Right ventricle myocardium inferior (tissue), 1 donor: ENCODE results near the gene LEMD1. TPM values are rescaled to one million over a fixed set of nuclear protein-coding genes. Genes with fewer than 3 reads are reported as not detected.
"Not testable (repeated sequence)": the region's sequence is repeated elsewhere in the genome, so short reads cannot be mapped to it uniquely, and the experiment has no call there.

Source experiments
- ATAC-seq: fragments of 200-7000 bp; cut with Tn5 transposase; one replicate; pipeline ENCODE4 v1.9.1; 2020; ENCODE audit warnings: mild to moderate bottlenecking, moderate library complexity
- DNase-seq: peaks from one replicate; pipeline ENCODE4 v3.0.0; 2021; ENCODE audit errors: missing footprints
- intact Hi-C: fragments of 100-400 bp; cut with DNase I; formaldehyde crosslinking; loops from one replicate; pipeline ENCODE4 v1.11.0; 2022
- total RNA-seq: library from RNA; stranded (reverse); fragmentation: NEBNext Ultra II Directional; extraction: Animal tissue kit (Norgen Biotek cat#: 25700); gene quantifications from one replicate; pipeline ENCODE4 v1.2.1, GENCODE V29; 2021
- donor health status: DM: no; HTN: yes; CAD: no; lungs with severe emphysema.

The LEMD1 gene
- total RNA-seq, 1 donor from 2014 or later, result not detected

- DNase-seq (no peak), ATAC-seq (no peak)
- intact Hi-C loops, result no loop called here
Measured at GRCh38 chr1:205370780-205371179, 51.1 kb downstream of the LEMD1 start.

GRCh38 chr1:205369701-205370123, 52.1 kb downstream of the LEMD1 start:
- intact Hi-C loops, result no loop called here
- ATAC-seq (no peak), DNase-seq (no peak)

- intact Hi-C loops, result no loop called here
- ATAC-seq (no peak), DNase-seq (no peak)
Measured at GRCh38 chr1:205368478-205368877, 53.4 kb downstream of the LEMD1 start.

GRCh38 chr1:205365945-205366463, 55.9 kb downstream of the LEMD1 start:
- intact Hi-C loops, result no loop called here
- ATAC-seq, result no peak
- DNase-seq, result no peak

- ATAC-seq, DNase-seq, intact Hi-C loops: not testable (repeated sequence)
Measured at GRCh38 chr1:205365086-205365485, 56.8 kb downstream of the LEMD1 start.

GRCh38 chr1:205360891-205361290, 61.0 kb downstream of the LEMD1 start:
- intact Hi-C loops, result no loop called here
- DNase-seq (no peak), ATAC-seq (no peak)

GRCh38 chr1:205359771-205360565, 61.9 kb downstream of the LEMD1 start:
- intact Hi-C loops, result no loop called here
- DNase-seq (no peak), ATAC-seq (no peak)

GRCh38 chr1:205358579-205358978, 63.3 kb downstream of the LEMD1 start:
- no peak for DNase-seq
- no peak for ATAC-seq
- intact Hi-C loops, result no loop called here

- DNase-seq (no peak), ATAC-seq (no peak)
- intact Hi-C loops, result no loop called here
Measured at GRCh38 chr1:205357567-205357966, 64.3 kb downstream of the LEMD1 start.

- intact Hi-C loops, result no loop called here
- no peak for DNase-seq
- peak; percentile 29 for ATAC-seq
Measured at GRCh38 chr1:205356440-205357139, 65.3 kb downstream of the LEMD1 start, which contains the start of gene KLHDC8A. Gene KLHDC8A (minus strand): TSS chr1:205356922. CDS start chr1:205343604, 13,318 bp downstream.

- intact Hi-C loops, result no loop called here
- ATAC-seq (no peak), DNase-seq (no peak)
Measured at GRCh38 chr1:205355075-205355453, 66.8 kb downstream of the LEMD1 start.

- ATAC-seq (no peak), DNase-seq (no peak)
- intact Hi-C loops, result loop anchor here (5.0 kb wide), 2 partner anchors 133 to 168 kb away; no protein-coding TSS in a partner anchor
Measured at GRCh38 chr1:205354259-205355074, 67.4 kb downstream of the LEMD1 start.

- ATAC-seq, result no peak
- intact Hi-C loops, result loop anchor here (5.0 kb wide), 2 partner anchors 134 to 169 kb away; no protein-coding TSS in a partner anchor
- DNase-seq, result no peak
Measured at GRCh38 chr1:205353612-205354011, 68.2 kb downstream of the LEMD1 start.

GRCh38 chr1:205353191-205353590, 68.7 kb downstream of the LEMD1 start:
- intact Hi-C loops, result loop anchor here (5.0 kb wide), 2 partner anchors 134 to 169 kb away; no protein-coding TSS in a partner anchor

GRCh38 chr1:205351984-205352713, 69.7 kb downstream of the LEMD1 start:
- peak; percentile 9 for ATAC-seq
- DNase-seq, result no peak
- intact Hi-C loops, result loop anchor here (5.0 kb wide), 2 partner anchors 135 to 170 kb away; no protein-coding TSS in a partner anchor

More at GRCh38 chr1:205353191-205353590, 68.7 kb downstream of the LEMD1 start:
- ATAC-seq, result no peak
- no peak for DNase-seq

- DNase-seq, result no peak
- ATAC-seq, result no peak
- intact Hi-C loops, result loop anchor here (5.0 kb wide), 2 partner anchors 137 to 172 kb away; no protein-coding TSS in a partner anchor
Measured at GRCh38 chr1:205350691-205351141, 71.1 kb downstream of the LEMD1 start.

- intact Hi-C loops, result loop anchor here (5.0 kb wide), 2 partner anchors 137 to 172 kb away; no protein-coding TSS in a partner anchor
- ATAC-seq, result no peak
- no peak for DNase-seq
Measured at GRCh38 chr1:205350124-205350523, 71.7 kb downstream of the LEMD1 start.
